ENCODE results near the gene SPATA13.
A peak's percentile ranks its signal among the peaks of the same experiment; 100 is the strongest.

SPATA13 gene

DNA sequence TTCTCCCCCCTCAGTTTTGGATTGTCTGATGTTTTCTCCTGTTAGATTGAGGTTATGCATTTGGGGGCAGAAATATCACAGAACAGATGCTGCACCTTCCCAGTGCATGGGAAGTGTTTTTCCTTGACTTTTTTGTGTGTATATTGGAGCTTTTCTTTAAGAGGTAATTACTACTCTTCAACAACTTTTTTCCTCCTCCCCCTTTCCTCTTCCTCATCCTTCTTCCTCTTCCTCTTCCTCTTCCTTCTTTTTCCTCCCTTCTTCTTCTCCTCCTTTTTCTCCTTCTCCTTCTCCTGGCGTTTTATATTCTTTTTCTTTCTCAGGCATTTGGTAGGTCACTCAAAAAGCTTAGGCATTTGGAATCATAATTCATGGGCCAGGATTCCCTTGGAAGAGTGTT, 18.1 kb upstream of the SPATA13 start:
- no peak for DNase-seq

DNA sequence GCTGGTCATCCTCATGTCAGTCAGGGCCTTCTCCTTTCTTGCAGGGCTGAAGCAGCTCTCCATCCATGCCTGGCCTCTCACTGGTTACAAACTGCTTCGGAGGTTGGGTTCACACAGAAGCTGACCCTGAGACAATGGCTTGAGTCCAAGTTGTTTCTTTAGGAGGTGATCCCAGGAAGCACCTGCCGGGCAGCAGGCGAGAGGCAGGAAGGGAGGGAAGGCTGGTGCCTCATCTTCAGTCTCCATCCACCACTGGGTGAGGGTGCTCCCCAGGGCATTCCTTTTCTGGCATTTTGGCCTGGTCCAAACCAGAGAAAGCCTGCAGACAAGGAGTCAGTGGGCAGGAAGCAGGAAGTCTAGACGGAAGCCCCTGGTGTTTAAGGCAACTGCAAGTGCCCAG, 17.6 kb upstream of the SPATA13 start:
- DNase-seq, result no peak

DNA sequence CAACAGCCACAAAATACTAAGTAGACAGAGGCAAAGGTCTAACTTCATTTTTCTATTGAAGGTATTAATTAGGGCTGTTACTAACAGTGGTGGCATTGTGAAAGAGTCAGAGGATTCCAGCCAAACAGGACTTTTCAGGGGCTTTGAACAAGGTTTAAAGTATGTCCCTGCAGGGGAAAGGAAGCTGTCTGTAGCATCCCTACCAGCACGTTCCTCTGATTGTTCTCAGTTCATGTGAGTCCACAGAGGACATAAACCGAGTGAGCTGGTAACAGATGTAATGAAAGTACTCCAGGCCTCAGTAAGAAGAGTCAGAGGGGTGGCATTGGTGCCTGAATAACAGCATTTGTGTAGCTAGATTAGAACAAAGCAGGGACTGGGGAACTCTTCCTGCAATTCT, 15.3 kb upstream of the SPATA13 start:
- DNase-seq, result no peak

DNA sequence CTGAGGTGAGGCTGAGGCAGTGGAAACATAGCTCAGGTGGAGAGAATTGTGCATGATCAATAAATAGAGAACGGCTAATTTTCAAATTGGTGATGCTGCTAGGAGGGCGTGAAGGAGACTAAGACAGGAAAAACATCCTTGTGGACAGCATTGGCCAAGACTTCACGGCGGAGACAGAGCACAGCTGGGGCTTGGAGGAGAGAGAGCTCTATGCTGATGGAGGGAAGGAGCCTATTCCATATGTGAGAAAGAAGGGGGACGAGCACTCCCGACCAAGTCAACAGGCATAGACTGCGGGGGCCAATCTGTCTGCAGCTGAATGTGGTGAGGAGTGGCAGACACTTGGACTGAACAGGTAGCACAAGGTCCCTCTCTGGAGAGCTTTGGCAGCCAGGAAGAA, 14.8 kb upstream of the SPATA13 start:
- DNase-seq, result no peak

DNA sequence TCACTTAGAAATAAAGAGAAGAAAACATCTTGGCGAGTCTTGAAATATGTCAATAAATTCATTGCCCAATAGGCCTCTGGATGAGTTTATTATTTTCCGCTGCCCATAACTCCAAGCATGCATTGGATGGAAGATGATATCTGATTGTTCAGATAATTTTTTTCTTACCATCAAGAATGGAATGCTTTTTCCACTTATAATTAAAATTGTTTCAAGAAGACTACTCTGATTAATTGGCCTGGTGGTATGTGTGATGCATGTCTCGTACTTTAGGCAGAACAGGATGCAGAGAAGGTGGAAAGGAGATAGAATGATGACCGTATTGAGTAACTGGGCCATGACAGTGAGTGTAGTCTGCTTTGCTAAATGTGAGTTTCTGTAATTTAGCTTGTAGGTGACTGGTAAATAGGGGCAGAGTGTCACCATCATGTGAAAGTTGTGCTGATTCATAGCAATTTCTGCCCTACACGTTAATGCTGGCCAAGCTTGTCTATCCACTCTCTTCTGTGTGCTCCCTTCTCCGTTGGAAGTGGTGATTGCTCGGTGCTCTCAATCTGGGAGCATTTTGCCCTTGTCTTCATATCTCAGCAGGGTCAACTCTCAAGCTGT, 13.5 kb upstream of the SPATA13 start:
- DNase-seq, result no peak

DNA sequence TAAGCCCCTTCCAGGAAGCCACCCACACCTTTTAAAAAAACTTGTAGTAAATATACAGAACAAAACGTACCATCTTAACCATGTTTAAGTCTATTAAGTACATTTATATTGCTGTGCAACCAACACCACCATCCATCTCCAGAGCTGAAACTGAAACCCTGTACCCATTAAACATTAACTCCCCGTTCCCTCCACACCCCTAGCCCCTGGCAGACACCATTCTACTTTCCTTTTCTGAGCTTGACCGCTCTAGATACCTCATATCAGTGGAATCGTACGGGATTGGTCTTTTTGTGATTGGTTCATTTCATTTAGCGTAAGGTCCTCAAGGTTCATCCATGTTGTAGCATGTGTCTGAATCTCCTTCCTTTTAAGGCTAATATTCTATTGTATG, 13.0 kb upstream of the SPATA13 start:
- no peak for DNase-seq

DNA sequence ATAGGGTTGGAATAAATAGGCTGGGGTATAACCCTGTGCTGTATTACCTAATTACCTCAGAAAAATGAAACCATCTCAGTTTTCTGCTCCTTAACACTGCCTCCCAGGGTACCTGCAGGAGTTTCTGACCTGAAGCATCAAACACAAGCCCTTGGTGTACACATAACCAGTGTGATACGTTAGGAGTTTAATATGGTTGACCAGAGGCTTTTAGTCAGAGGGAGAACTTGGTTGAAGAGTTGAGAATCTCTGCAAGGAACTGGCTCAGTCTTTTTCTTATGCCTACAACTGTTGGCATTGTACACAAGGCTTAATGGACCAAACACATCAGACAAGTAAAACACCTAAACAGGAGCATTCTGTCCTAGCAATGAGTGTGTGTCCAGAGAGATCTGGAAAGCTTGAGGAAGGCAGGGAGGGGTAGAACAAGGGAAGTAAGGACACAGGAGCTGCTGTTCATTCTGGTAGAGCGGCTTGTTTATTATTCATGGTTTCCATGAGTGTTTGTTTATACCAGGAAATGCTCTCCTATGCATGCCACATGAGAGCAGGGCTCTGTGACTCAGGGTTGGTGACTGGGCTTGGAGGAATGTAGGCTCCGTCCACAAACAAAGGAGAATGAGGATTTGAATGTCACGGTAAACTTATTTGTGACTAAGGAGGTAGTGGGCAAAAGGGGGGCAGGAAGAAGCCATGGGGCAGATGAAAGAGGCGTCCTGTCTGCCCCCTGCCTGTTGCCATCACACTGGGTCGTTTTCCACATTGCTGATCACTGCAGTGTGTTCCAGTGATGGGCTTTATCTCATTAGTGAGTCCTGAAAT, 11.9 kb upstream of the SPATA13 start:
- DNase-seq, result no peak

DNA sequence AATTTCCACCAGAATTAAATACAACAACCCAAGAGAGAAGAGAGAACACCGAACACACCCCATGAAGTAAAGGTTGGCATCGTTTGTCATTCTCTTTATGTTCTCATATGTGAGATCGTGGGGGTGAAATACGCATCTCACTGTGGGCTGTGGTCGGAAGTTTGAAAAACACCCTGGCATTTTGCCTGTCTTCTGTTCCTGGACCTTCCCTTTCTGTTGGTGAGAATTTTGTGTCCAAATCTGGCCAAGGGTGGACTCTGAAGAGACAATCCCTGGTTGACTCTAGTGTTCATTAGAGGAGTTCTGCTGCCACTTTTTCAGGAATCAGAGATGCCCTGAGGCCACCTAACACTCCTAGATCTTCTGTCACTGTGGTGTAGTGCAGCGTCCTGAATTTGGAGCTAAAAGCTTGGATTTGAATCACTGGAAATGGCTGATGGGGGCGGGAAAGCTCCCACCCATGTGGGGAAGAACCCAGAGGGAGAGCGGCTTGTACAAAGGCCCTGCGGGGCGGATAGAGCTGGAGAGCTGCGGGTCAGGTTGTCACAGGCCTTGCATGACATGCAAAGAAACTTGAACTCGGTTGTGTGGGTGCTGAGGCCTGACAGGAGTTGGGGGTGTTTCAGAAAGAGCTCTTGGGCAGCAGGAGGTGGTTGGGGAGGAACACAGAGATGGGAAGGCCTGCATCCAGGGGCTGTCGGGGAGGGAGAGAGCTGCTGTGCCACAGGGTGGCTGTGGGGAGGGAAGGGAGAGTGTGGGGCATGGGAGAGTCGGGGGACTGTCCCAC, 11.1 kb upstream of the SPATA13 start:
- no peak for DNase-seq

DNA sequence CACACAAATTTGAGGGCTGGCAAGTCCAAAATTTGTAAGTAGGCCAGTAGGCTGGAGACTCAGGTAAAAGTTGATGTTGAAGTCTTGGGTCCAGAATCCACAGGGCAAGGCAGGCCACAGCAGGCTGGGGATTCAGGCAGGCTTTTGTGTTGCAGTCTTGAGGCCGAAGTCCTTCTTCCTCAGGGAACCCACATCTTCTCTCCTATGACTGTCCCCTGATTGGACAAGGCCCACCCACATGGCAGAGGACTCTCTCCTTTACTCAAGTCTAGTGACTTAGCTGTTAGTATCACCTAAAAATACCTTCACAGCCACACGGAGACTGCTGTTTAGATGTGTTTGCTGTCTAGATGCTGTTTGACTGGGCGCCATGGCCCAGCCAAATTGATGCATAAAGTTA, 9.9 kb upstream of the SPATA13 start:
- DNase-seq, result no peak

DNA sequence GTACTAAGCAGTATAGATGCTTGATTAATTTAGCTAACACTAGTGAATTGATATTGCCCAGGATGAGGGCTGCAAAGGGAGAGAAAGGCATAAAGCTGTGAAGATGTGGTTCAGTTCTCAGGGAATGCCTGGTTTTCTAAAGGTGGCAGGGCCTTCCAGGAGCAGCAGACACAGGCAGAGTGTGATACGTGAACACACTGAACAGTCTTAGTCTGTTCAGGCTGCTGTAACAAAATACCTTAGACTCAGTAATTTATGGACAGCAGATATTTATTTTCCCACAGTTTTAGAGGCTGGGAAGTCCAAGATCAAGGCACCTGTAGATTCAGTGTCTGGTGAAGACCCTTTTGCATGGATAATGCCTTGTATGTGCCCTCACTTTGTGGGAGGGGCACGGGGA, 8.7 kb upstream of the SPATA13 start:
- no peak for DNase-seq

DNA sequence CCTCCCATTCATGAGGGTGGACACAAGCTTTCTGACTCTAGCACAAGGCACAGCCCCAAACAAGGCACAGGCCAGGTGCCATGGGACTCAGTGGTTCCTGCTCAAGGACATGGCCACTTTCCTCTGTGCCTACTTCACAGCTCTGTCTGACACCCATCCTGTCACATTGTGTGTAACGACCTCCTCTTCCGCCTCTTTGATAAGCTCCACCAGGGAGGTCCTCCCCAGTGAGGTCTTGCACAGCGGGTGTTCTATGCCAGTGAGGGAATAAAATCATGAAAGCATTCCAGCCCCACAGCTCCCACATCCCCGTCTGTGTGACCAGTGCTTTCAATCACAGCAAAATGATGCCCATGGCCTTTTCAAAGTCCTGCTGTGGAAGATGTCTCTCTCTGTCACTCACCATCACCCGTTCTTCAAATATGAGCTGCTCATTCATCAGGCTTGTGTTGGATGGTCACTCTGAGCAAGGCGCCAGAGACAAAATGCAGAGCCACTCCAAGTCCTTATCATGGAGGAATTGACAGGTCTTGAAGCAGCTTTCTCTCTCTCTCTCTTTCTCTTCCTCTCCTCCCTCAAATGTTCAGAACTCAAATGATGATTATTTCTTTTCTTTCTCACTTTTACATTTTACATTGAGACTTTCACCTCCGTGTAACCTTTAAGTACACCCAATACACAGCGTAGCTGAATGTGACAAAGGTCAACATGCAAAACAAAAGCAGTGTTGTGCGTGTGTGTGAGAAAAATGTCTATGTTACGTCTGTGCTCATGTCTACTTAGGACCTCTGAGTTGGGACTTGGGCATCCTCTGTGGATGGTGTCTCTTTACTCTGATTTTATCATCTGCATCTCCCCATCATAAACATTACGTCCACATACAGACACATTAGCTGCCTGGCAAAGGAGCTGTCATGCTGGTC, 8.0 kb upstream of the SPATA13 start:
- DNase-seq, result no peak

DNA sequence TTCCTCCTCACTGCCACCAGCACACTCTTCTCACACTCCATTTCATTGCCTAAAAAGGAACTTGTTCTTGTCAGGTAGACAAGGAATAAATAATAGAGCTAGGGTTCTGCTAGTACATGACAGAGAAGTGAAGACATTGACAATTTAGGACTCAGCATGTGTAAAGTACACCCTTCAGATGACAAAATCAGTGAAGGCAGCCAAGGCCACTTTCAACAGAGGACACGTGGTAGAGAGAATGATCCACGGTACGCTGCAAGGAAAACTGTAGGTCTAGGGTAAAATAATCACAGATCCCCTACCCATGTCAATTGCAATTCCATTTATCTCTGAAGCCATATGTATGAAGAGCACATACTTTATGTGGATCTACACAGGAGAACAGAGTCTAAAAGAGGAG, 7.2 kb upstream of the SPATA13 start:
- DNase-seq, result no peak

DNA sequence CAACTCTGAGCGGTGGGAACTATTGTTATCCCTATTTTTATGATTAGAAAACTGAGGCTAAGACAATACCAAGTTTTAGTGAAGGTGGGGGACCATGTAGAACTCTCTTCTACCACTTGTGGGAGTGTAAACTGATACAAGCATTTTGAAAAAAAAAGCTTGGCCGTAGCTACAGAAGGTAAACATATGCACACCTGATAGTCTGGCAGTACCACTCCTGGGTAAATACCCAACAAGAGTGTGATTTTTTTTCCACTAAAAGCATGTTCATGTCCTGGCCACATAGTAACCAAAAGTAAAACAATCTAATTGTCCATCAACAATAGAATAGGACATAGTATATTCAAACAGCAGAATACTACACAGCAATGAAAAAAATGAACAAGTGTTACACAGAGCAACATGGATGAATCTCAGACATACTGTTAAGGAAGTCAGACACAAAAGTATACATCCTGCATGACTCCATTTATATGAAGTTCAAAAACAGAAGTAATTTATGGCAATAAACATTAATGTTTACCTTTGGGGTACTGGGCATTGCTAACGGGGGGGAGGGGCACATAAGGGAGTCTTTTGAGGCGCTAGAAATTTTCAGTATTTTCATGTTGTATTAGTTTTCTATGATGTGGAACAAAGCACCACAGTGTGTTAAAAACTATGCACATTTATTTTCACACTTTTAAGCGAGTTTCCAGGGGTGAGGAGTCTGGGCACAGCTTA, 6.4 kb upstream of the SPATA13 start:
- DNase-seq, result no peak

DNA sequence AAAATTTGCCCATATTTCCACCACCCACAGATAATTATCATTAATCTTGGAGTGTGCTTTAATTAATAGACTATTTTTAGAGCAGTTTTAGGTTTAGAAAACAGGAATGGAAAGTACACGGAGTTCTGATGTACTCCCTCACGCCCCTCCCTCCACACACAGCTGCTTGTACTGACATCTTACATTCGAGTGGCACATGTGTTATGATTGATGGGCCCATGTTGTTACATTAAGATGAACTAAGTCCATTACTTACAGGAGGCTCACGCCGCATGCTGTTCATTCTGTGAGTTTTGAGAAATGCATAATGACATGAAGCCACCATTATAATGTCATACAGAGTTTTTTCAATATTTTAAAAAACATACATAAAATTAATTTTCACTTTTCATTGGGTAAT, 1.2 kb upstream of the SPATA13 start:
- DNase-seq, result no peak

DNA sequence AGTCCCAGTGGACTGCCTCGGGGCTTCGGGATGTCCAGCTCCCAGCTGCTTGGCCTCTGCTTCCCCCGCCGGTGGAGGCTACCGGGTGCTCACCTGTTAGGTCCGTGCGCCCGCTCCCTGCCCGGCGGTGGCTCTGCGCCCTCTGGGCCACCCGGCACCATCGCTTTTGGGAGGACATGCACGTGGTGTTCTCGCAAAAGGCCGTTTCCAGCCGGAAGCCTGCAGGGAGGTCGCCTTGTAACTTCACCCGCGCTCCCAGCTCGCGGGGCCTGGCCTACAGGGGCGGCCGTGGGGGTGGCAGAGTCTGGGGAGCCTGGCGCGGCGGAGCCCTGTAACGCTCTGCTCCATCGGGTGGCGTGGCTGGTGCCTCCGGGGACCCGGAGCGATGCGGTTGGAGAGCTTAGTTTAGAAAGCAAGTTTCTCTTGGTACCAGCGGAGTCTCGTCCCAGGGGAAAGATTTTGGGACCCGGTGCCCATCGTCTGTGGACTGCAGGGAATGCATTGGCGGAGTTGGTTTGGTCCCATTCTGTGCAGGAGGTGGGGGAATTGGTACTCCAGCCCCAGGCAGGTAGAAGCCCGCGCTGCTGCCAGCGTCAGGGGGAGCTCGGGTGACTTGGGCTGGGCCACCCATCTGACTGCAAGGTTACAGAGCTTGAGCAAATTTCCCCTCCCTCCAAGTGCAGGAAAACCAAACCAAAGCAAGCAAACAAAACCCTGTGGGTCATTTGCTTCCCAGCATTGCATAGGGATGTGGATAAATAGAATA, 673 bp downstream of the SPATA13 start:
- DNase-seq, result peak; percentile 16

DNA sequence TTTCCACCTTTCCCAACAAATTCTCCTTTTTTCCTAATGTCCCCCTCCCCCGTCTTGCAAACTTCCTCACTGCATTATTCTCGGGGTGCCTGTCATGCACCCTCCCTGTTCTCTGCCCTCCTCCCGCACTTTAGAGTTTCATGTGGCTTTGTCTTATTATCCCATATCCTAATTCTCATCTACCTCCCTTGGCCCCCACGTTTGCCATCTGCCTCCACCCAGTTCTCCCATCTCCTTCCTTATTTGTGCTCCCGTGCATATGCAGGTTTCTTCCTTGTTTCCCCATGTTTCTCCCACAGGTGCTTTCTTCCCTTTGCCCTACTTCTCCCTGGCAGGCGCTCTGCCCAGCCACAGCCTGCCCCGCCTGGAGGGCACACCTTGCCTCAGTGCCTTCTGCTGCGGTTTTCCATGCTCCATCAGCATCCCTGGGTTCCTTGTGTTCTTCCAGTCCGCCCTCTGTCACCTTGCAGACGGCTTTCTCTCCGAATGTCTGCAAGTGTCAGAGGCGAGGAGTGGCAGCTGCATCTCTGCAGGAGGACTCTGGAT, 1.5 kb downstream of the SPATA13 start:
- no peak for DNase-seq

DNA sequence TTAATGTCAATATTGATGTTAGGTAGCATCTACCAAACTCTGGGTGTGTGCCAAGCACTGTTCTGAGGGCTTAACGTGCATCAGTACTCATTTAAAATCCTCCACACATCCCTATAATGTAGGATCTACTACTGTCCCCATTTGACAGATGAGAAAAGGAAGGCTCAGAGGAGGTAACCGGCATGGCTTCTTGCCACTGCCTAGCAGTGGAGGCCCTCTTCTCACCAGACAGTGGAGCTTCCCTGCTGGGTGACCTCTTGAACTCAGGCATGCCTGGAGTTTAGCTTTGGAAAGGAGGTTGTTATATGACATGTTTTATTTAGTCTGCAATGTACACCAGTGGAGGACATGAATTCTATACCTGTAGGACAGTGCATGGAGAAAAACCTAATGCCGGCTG, 2.1 kb downstream of the SPATA13 start:
- DNase-seq, result no peak

DNA sequence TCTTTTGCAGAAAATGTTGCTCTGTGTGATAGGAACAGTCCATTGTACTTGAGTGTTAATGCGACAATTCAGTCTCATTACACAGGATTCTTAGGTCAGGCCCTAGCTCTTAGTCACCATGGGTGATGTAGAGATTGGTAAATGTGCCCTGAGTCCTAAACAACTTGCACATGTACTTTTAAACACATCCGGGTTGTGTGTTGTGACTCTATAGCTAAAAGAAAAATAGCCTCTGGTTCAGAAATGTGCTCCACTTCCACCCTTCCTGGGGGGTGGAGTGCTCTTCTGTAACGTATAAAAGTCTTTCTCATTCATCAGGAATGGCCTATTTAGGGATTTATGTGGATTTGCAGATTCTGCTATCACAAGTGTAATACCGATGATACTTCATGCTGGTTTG, 5.2 kb downstream of the SPATA13 start:
- DNase-seq, result no peak

DNA sequence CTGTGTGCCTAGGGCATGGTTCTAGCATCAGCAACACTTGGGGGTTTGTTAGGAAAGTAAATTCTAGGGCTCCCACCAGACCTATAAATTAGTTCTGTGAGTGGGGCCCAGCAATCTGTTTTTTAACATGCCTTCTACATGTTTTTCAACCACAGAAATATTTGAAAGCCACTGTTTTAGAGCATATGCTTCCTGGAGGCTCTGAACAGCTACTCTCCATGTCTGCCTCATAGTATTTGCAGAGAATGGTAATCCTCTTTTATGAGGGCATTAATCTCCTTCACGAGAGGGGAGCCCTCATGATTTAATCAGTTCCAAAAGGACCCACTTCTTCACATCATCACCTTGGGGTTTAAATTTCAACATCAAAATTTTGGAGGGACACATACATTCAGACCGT, 6.0 kb downstream of the SPATA13 start:
- DNase-seq, result no peak

DNA sequence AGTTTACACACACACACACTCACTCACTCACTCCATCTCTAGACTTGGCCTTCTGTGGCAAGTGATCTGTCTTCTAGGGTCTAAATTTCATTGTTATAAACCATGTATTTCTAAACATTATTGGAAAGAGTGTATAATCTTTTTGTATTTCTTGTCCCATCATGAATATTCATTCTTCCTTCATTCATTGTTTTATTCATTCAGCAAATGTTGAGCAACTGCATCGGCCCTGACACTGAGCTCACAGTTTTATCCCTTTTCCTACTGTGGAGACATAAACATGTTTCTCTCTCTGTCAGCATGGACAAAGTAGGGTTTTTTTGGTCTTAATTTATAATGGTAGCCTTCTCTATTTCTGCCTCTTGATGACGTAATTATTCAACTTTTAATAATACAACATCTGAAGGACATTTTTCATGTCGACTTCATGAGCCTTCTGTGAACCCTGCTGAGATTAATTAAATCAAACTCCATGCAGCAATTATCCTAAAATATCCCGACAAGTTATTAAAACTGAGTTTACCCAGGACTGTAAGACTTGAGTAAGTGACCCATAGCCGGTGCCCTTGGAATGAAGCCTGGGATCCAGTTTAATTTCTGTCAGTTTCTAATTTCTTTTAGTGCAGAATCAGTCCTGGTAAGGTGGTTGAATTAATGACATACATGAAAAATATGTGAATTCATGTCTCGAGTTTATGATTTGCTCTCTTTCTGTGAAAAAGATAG, 7.3 kb downstream of the SPATA13 start:
- no peak for DNase-seq

DNA sequence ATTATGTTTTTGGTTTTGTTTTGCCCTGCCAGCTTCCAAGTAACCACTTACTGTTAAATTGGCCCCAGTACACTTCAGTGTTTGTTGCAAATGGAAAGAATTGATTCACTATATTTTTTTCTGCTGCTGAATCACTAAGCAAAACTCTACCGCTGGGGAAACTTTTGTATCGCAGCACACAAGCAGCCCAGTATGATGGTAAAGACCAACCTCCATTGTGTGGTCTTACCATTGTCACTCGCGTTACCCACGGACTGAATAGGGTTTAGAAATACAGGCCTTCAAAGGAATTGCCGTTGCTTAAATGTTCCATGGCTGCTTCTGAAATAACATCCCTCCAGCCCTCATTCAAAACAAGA, 7.9 kb downstream of the SPATA13 start:
- DNase-seq, result no peak

All from NCI-H2081 treated with DMSO at 0.1 percent for 48 hours (cell line).